CD4-positive, alpha-beta T cell treated with Interleukin-2 at 100 ng/mL for 4 hours (primary cell): ENCODE data around the gene TMEM158.

ENCODE experiments used
- DNase-seq: peaks from one replicate; pipeline ENCODE4 v3.0.0-alpha.2; 2020; ENCODE audit warnings: low spot score

Gene TMEM158

GRCh38 chr3:45226206-45226915, at the start of gene TMEM158:
TSS of gene TMEM158 (minus strand) at chr3:45226287. CDS start at chr3:45226027, 260 bp downstream.
- peak; percentile 59 for DNase-seq

GRCh38 chr3:45275006-45275704, 49.1 kb upstream of the TMEM158 start:
- no peak for DNase-seq

GRCh38 chr3:45273681-45274515, 47.8 kb upstream of the TMEM158 start:
- no peak for DNase-seq

GRCh38 chr3:45272828-45273470, 46.9 kb upstream of the TMEM158 start:
- no peak for DNase-seq

GRCh38 chr3:45272032-45272810, 46.1 kb upstream of the TMEM158 start:
- no peak for DNase-seq

GRCh38 chr3:45269952-45270351, 43.9 kb upstream of the TMEM158 start:
- no peak for DNase-seq

- DNase-seq, result no peak
Measured at GRCh38 chr3:45267097-45267496, 41.0 kb upstream of the TMEM158 start.

- no peak for DNase-seq
Measured at GRCh38 chr3:45261333-45262110, 35.4 kb upstream of the TMEM158 start.

- DNase-seq, result no peak
Measured at GRCh38 chr3:45259133-45259532, 33.0 kb upstream of the TMEM158 start.

GRCh38 chr3:45258317-45258716, 32.2 kb upstream of the TMEM158 start:
- no peak for DNase-seq

GRCh38 chr3:45253316-45253715, 27.2 kb upstream of the TMEM158 start:
- DNase-seq, result no peak

GRCh38 chr3:45252826-45253225, 26.7 kb upstream of the TMEM158 start:
- no peak for DNase-seq

GRCh38 chr3:45249391-45249790, 23.3 kb upstream of the TMEM158 start:
- DNase-seq, result no peak

GRCh38 chr3:45246241-45246640, 20.2 kb upstream of the TMEM158 start:
- no peak for DNase-seq

- no peak for DNase-seq
Measured at GRCh38 chr3:45244356-45244755, 18.3 kb upstream of the TMEM158 start.

GRCh38 chr3:45241206-45241605, 15.1 kb upstream of the TMEM158 start:
- no peak for DNase-seq

- no peak for DNase-seq
Measured at GRCh38 chr3:45240292-45240691, 14.2 kb upstream of the TMEM158 start.

- no peak for DNase-seq
Measured at GRCh38 chr3:45239254-45239653, 13.2 kb upstream of the TMEM158 start.

- DNase-seq, result no peak
Measured at GRCh38 chr3:45236964-45237363, 10.9 kb upstream of the TMEM158 start.

GRCh38 chr3:45235409-45235808, 9.3 kb upstream of the TMEM158 start:
- no peak for DNase-seq

GRCh38 chr3:45234250-45234649, 8.2 kb upstream of the TMEM158 start:
- no peak for DNase-seq
